SHP77 treated with DMSO at 0.1 percent for 48 hours (cell line): Measurements from ENCODE around the gene REEP3.
A peak's percentile ranks its signal among the peaks of the same experiment; 100 is the strongest.
"Not testable (repeated sequence)": the region's sequence is repeated elsewhere in the genome, so short reads cannot be mapped to it uniquely, and the experiment has no call there.

ENCODE experiments used
- DNase-seq: peaks from one replicate; lab custom pipeline; 2025; lab: John Stamatoyannopoulos, UW

The REEP3 gene

GRCh38 chr10:63630085-63630930, 109.1 kb downstream of the REEP3 start:
- peak; percentile 69 for DNase-seq

GRCh38 chr10:63630931-63631680, 109.9 kb downstream of the REEP3 start:
- no peak for DNase-seq

- DNase-seq: no peak
These were observed 110.8 kb downstream of the REEP3 start for GRCh38 chr10:63631991-63632390.

- DNase-seq: peak; percentile 28
These were observed 112.7 kb downstream of the REEP3 start for GRCh38 chr10:63633677-63634487.

- no peak for DNase-seq
These were observed 113.4 kb downstream of the REEP3 start for GRCh38 chr10:63634488-63635065.

- no peak for DNase-seq
These were observed 115.6 kb downstream of the REEP3 start for GRCh38 chr10:63636812-63637211.

- no peak for DNase-seq
These were observed 116.7 kb downstream of the REEP3 start for GRCh38 chr10:63637901-63638327.

GRCh38 chr10:63641366-63641765, 120.2 kb downstream of the REEP3 start:
- DNase-seq: no peak

GRCh38 chr10:63641799-63642198, 120.6 kb downstream of the REEP3 start:
- no peak for DNase-seq

- DNase-seq: no peak
These were observed 121.6 kb downstream of the REEP3 start for GRCh38 chr10:63642808-63643207.

GRCh38 chr10:63644418-63645142, 123.4 kb downstream of the REEP3 start:
- DNase-seq: no peak

GRCh38 chr10:63645195-63645594, 124.0 kb downstream of the REEP3 start:
- DNase-seq: no peak

GRCh38 chr10:63646491-63646890, 125.3 kb downstream of the REEP3 start:
- DNase-seq: no peak

GRCh38 chr10:63651864-63652263, 130.7 kb downstream of the REEP3 start:
- no peak for DNase-seq

- DNase-seq: no peak
These were observed 132.5 kb downstream of the REEP3 start for GRCh38 chr10:63653747-63654146.

- no peak for DNase-seq
These were observed 136.6 kb downstream of the REEP3 start for GRCh38 chr10:63657761-63658160.

GRCh38 chr10:63660941-63661340, 139.7 kb downstream of the REEP3 start:
- not testable (repeated sequence) for DNase-seq

- DNase-seq: no peak
These were observed 140.1 kb downstream of the REEP3 start for GRCh38 chr10:63661347-63661746.

GRCh38 chr10:63664341-63664885, 143.2 kb downstream of the REEP3 start:
- DNase-seq: peak; percentile 41

- peak; percentile 69 for DNase-seq
These were observed 143.9 kb downstream of the REEP3 start for GRCh38 chr10:63665006-63665580.
